Left lung (tissue), 10 donors: Measurements from ENCODE around the gene STAT3. TPM values are rescaled to one million over a fixed set of nuclear protein-coding genes. Genes with fewer than 3 reads are reported as not detected.

Experiments
- ATAC-seq: fragments of 200-7000 bp; cut with Tn5 transposase; one replicate; pipeline ENCODE4 v1.9.1; 2020; ENCODE audit warnings: moderate library complexity
- DNase-seq, 4 donors: peaks; one replicate each; pipeline ENCODE4 v3.0.0-alpha.2; 2013 to 2020
- H3K27ac ChIP-seq, 2 donors: fragments of 200-600 bp; sonication (generic) in 1 of 2; one replicate each; pipeline versions ENCODE4 v1.5.0 to v1.8.0; 2020 to 2021
- H3K27me3 ChIP-seq, 2 donors: fragments of 200-600 bp; sonication (generic) in 1 of 2; one replicate each; pipeline versions ENCODE4 v1.5.0 to v1.8.0; 2020 to 2021
- H3K36me3 ChIP-seq, 2 donors: fragments of 200-600 bp; sonication (generic) in 1 of 2; one replicate each; pipeline versions ENCODE4 v1.5.0 to v1.8.0; 2020 to 2021
- H3K4me1 ChIP-seq, 2 donors: fragments of 200-600 bp; one replicate each; pipeline ENCODE4 v1.8.0; 2021
- H3K4me3 ChIP-seq, 2 donors: fragments of 200-600 bp; sonication (generic) in 1 of 2; one replicate each; pipeline versions ENCODE4 v1.5.0 to v1.8.0; 2020 to 2021; ENCODE audit warnings: mild to moderate bottlenecking in 1 of 2
- H3K9me3 ChIP-seq, 2 donors: fragments of 200-600 bp; sonication (generic) in 1 of 2; one replicate each; pipeline versions ENCODE4 v1.5.0 to v1.8.0; 2020 to 2021
- intact Hi-C, 2 donors: fragments of 100-400 bp; cut with DNase I; formaldehyde crosslinking; loops; one replicate each; pipeline versions ENCODE4 v1.11.2 to v1.14.2; 2022
- polyA plus RNA-seq, 6 donors: library from polyadenylated mRNA; unstranded; fragments of 120-200 nt; gene quantifications; one replicate each; pipeline ENCODE4 v1.2.1, GENCODE V29; 2013; ENCODE audit not compliant: insufficient read length in 6 of 6
- total RNA-seq, 2 donors: library from RNA; stranded (reverse); fragmentation: NEBNext Ultra II Directional; extraction: Animal tissue kit (Norgen Biotek cat#: 25700); gene quantifications; one replicate each; pipeline ENCODE4 v1.2.1, GENCODE V29; 2021
- TF ChIP-seq, protein P1 (sequence below), 2 donors: fragments of 200-600 bp; sonication (generic) in 1 of 2; IDR thresholded peaks; one replicate each; pipeline versions ENCODE4 v1.5.0 to v1.8.0; 2021; ENCODE audit warnings: antibody characterized with exemption in 2 of 2
- donor health status: DM: no; HTN: yes; CAD: no.
- donor health status: DM: no; HTN: no; CAD: no.

STAT3 gene
- total and polyA plus RNA-seq, 8 donors = 75.0 to 271 (median 80.5) TPM

DNA sequence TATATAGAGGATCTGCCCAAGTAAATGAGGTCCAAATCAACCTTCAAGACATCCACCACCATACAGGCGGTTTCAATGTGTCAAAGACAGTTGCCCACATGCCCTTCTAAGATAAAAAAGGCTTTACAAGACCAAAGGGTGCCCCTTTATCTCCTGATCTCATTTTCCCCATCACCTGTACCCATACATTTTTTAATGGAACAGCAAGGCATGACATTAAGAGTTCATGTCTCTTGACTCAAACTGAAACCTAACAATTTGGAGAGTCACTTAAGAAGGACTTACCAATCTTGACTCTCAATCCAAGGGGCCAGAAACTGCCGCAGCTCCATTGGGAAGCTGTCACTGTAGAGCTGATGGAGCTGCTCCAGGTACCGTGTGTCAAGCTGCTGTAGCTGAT lies 40.1 kb downstream of the STAT3 start:
- intact Hi-C loops = no loop called here
- Histone ChIP-seq H3K4me3 (no peak overlapping the region), H3K27me3 (no peaks in the 10 kb centered on the region), H3K27ac (peak overlapping the region; percentile 29 to 62), H3K36me3 (peaks cover 0 to 49% of the 10 kb centered on the region in 2 donors), H3K9me3 (no peaks in the 10 kb centered on the region), H3K4me1 (peaks cover 35 to 61% of the 10 kb centered on the region in 2 donors)
- no peak for DNase-seq
- TF ChIP-seq, protein P1, sequence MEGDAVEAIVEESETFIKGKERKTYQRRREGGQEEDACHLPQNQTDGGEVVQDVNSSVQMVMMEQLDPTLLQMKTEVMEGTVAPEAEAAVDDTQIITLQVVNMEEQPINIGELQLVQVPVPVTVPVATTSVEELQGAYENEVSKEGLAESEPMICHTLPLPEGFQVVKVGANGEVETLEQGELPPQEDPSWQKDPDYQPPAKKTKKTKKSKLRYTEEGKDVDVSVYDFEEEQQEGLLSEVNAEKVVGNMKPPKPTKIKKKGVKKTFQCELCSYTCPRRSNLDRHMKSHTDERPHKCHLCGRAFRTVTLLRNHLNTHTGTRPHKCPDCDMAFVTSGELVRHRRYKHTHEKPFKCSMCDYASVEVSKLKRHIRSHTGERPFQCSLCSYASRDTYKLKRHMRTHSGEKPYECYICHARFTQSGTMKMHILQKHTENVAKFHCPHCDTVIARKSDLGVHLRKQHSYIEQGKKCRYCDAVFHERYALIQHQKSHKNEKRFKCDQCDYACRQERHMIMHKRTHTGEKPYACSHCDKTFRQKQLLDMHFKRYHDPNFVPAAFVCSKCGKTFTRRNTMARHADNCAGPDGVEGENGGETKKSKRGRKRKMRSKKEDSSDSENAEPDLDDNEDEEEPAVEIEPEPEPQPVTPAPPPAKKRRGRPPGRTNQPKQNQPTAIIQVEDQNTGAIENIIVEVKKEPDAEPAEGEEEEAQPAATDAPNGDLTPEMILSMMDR (IDR thresholded peaks at IDR 0.05) = no peak
- peak; percentile 12 for ATAC-seq

DNA sequence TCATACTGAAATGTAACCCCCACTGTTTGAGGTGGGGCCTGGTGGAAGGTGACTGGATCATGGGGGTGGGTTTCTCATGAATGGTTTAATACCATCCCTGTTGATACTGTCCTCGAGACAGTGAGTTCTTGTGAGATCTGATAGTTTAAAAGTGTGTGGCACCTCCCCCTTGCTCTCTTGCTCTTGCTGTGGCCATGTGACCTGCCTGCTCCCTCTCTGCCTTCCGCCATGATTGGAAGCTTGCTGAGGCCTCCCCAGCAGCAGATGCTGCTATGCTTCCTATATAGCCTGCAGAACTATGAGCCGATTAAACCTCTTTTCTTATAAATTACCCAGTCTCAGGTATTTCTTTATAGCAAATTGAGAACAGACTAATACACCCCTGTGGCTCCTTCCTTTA lies 40.6 kb downstream of the STAT3 start:
- no peaks in the 10 kb centered on the region for H3K27me3 ChIP-seq
- intact Hi-C loops = no loop called here
- TF ChIP-seq, protein P1 (IDR thresholded peaks at IDR 0.05) = no peak
- H3K36me3 ChIP-seq = peaks cover 0 to 54% of the 10 kb centered on the region in 2 donors
- no peak overlapping the region for H3K4me3 ChIP-seq
- DNase-seq (no peak), ATAC-seq (no peak)
- peaks cover 32 to 62% of the 10 kb centered on the region in 2 donors for H3K4me1 ChIP-seq
- no peaks in the 10 kb centered on the region for H3K9me3 ChIP-seq
- H3K27ac ChIP-seq = peak overlapping the region; percentile 29 to 62

DNA sequence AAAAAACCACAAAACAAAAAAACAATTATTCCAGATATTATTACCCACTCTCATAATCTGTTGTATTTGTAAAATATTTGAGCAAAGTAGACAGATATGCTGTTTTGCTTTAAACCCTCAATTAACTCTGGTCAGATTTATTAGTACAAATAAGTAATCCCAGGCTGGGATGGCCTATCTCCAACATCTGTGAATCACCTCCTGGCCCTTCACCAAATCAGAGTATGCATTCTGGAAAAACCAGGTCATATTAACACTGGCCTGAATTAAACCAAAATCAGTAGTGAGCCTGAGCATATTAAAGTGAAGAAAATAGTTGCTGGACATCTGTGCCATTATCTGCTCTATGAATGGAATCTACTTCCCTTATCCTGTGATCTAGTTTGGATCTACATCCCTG lies 41.0 kb downstream of the STAT3 start:
- peak overlapping the region; percentile 29 to 62 for H3K27ac ChIP-seq
- TF ChIP-seq, protein P1 (IDR thresholded peaks at IDR 0.05) = no peak
- peaks cover 0 to 58% of the 10 kb centered on the region in 2 donors for H3K36me3 ChIP-seq
- H3K27me3 ChIP-seq = no peaks in the 10 kb centered on the region
- intact Hi-C loops = no loop called here
- DNase-seq (peak in 1 of 4 donors; percentile 46), ATAC-seq (peak; percentile 55)
- no peak overlapping the region for H3K4me3 ChIP-seq
- H3K9me3 ChIP-seq = no peaks in the 10 kb centered on the region
- H3K4me1 ChIP-seq = peaks cover 30 to 62% of the 10 kb centered on the region in 2 donors

DNA sequence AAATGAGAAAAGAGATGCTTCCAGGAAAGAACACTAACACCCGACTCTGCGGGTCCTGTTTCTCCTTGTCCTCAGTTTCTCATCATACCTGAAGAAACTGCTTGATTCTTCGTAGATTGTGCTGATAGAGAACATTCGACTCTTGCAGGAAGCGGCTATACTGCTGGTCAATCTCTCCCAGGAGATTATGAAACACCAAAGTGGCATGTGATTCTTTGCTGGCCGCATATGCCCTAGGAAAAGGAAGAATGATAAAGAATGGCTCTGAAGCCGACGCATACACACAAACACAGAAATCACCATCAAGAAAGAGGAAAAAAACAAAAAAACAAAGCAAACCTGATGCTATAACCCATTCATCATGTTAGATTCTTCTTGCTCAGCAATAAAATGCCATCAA lies 41.8 kb downstream of the STAT3 start:
- H3K4me3 ChIP-seq = no peak overlapping the region
- no peaks in the 10 kb centered on the region for H3K27me3 ChIP-seq
- peaks cover 0 to 66% of the 10 kb centered on the region in 2 donors for H3K36me3 ChIP-seq
- H3K4me1 ChIP-seq = peaks cover 30 to 63% of the 10 kb centered on the region in 2 donors
- DNase-seq = no peak
- peak; percentile 9 for ATAC-seq
- intact Hi-C loops = no loop called here
- no peaks in the 10 kb centered on the region for H3K9me3 ChIP-seq
- peak overlapping the region in 1 of 2 donors; percentile 62 for H3K27ac ChIP-seq
- TF ChIP-seq, protein P1 (IDR thresholded peaks at IDR 0.05) = no peak

DNA sequence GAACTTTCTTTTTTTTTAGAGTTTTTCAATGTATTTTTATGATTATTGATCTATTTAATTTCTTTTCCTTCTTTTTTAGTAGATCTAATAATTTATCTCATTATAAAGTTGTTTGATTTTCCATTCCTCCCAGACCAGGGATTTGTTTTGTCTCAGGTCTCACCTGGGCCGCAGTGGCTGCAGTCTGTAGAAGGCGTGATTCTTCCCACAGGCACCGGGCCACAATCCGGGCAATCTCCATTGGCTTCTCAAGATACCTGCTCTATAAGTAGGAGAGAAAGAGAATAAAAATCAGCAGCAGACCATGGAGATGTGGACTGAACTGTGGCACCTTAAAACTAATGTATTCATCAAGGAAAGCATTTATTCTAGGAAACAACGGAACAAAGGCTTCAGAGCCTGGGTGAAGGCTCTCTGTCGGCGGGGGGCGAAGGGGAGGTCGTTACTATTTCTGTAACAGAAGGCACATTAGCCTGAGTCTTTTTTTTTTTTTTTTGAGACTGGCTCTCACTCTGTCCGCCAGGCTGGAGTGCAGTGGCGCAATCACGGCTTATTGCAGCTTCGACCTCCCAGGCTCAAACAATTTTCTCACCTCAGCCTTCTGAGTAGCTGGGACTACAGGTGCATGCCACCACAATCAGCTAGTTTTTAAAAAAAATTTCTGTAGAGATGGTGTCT lies 42.7 kb downstream of the STAT3 start:
- Histone ChIP-seq H3K4me3 (no peak overlapping the region), H3K27ac (no peak overlapping the region), H3K9me3 (no peaks in the 10 kb centered on the region), H3K36me3 (peaks cover 0 to 75% of the 10 kb centered on the region in 2 donors), H3K27me3 (no peaks in the 10 kb centered on the region), H3K4me1 (peaks cover 30 to 65% of the 10 kb centered on the region in 2 donors)
- no peak for DNase-seq
- TF ChIP-seq, protein P1 (IDR thresholded peaks at IDR 0.05) = no peak
- intact Hi-C loops = no loop called here
- peak; percentile 15 for ATAC-seq
